ENCODE data around the gene BCAT1.

- TF ChIP-seq EZH2phosphoT487 (IDR thresholded peaks at IDR 0.05; ENCODE audit: insufficient read depth, low read depth): no peak
- TF ChIP-seq EZH2 (IDR thresholded peaks at IDR 0.05; ENCODE audit: insufficient read depth, poor library complexity, severe bottlenecking): no peak
Observed at GRCh38 chr12:24902511-24903328, 46.2 kb downstream of the BCAT1 start.

Data from GM23248 (cell line).